HCT116 (cell line): ENCODE measurements around the gene FLNB. TPM values are rescaled to one million over a fixed set of nuclear protein-coding genes. Genes with fewer than 3 reads are reported as not detected.

Experiments
- ATAC-seq: fragments of 200-7000 bp; cut with Tn5 transposase; 2 replicates; pipeline ENCODE4 v1.9.1; 2020; ENCODE audit warnings: mild to moderate bottlenecking, moderate library complexity
- BruUV-seq: library from RNA; stranded (reverse); fragments of 400-500 nt; replicated peaks from 2 replicates; lab custom pipeline; 2021; lab: Mats Ljungman, UMichigan
- CTCF ChIA-PET: fragments of 300-600 bp; sonication (Branson Sonifier 250); formaldehyde crosslinking; loops from one replicate; lab custom pipeline; 2021; ENCODE audit warnings: antibody characterized with exemption; lab: Charles Lee
- POLR2A ChIA-PET: fragments of 300-600, 350-600 bp; sonication (Branson Sonifier 250); formaldehyde crosslinking; loops from one replicate; lab custom pipeline; 2021; ENCODE audit warnings: antibody characterized with exemption; lab: Charles Lee
- RAD21 ChIA-PET, 2 experiments: fragments of 300-600 bp; sonication (Branson Sonifier 250); formaldehyde crosslinking; loops; one replicate each; lab custom pipeline; 2023; ENCODE audit warnings: low total read pairs in 2 of 2; ENCODE audit not compliant: uncharacterized antibody in 2 of 2, unreplicated experiment in 2 of 2, low non-redundant PET in 1 of 2; lab: Charles Lee
- DNase-seq: peaks from one replicate; pipeline ENCODE4 v3.0.0-alpha.2; 2010; ENCODE audit warnings: low read depth, low spot score
- H2AFZ ChIP-seq: fragments of 200-600 bp; shearing (Covaris generic), sonication (generic); 2 replicates; pipeline ENCODE4 v1.6.1; 2017; ENCODE audit warnings: low read depth, mixed run types, mixed read lengths, antibody characterized with exemption, low read length; ENCODE audit not compliant: poor library complexity, severe bottlenecking
- H3K27ac ChIP-seq: 2 replicates; pipeline ENCODE4 v1.5.1; 2012; ENCODE audit warnings: low read depth, low read length
- H3K27me3 ChIP-seq: fragments of 200-600 bp; sonication (generic); 2 replicates; pipeline ENCODE4 v1.6.1; 2016; ENCODE audit warnings: mixed run types, low read length, mixed read lengths; ENCODE audit not compliant: insufficient read depth
- H3K36me3 ChIP-seq, 2 experiments: fragments of 200-500 bp in 1 of 2; fragments of 200-600 bp in 1 of 2; sonication (Bioruptor generic) in 1 of 2; sonication (generic) in 1 of 2; 2 replicates each; pipeline versions ENCODE4 v1.5.1 to v1.6.1; 2014 to 2016; ENCODE audit warnings: low read length in 2 of 2, inconsistent platforms in 1 of 2, mixed read lengths in 1 of 2, mixed run types in 1 of 2; ENCODE audit not compliant: insufficient read depth in 2 of 2, control insufficient read depth in 1 of 2
- H3K4me1 ChIP-seq, 2 experiments: fragments of 200-600 bp in 1 of 2; sonication (generic) in 1 of 2; 2 replicates each; pipeline versions ENCODE4 v1.5.1 to v1.6.1; 2012 to 2017; ENCODE audit warnings: low read length in 2 of 2, inconsistent platforms in 1 of 2, mild to moderate bottlenecking in 1 of 2, mixed read lengths in 1 of 2, mixed run types in 1 of 2, moderate library complexity in 1 of 2; ENCODE audit not compliant: insufficient read depth in 2 of 2, control insufficient read depth in 1 of 2
- H3K4me2 ChIP-seq: fragments of 200-600 bp; sonication (generic); 2 replicates; pipeline ENCODE4 v1.6.1; 2017; ENCODE audit warnings: mixed run types, low read length, mixed read lengths
- H3K4me3 ChIP-seq, 2 experiments: fragments of 200-600 bp in 1 of 2; sonication (generic) in 1 of 2; replicated peaks in 1 of 2; 2 replicates each; pipeline ENCODE4 v1.5.1; 2011 to 2016; ENCODE audit warnings: low read length in 2 of 2, control low read depth in 1 of 2, low read depth in 1 of 2, mild to moderate bottlenecking in 1 of 2, mixed read lengths in 1 of 2, mixed run types in 1 of 2
- H3K79me2 ChIP-seq: fragments of 200-600 bp; sonication (generic); 2 replicates; pipeline ENCODE4 v1.6.1; 2017; ENCODE audit warnings: mild to moderate bottlenecking, mixed run types, low read length, moderate library complexity, mixed read lengths; ENCODE audit not compliant: insufficient read depth
- H3K9ac ChIP-seq: fragments of 200-600 bp; sonication (generic); 2 replicates; pipeline ENCODE4 v1.6.1; 2016; ENCODE audit warnings: low read length, mixed read lengths
- H3K9me2 ChIP-seq: fragments of 200-600 bp; sonication (generic), shearing (Covaris generic); 2 replicates; pipeline ENCODE4 v1.6.1; 2017; ENCODE audit warnings: mixed run types, mild to moderate bottlenecking, moderate library complexity; ENCODE audit not compliant: insufficient read depth
- H3K9me3 ChIP-seq, 2 experiments: fragments of 200-500 bp in 1 of 2; fragments of 200-600 bp in 1 of 2; sonication (Bioruptor generic) in 1 of 2; sonication (generic) in 1 of 2; 2 replicates each; pipeline ENCODE4 v1.6.1; 2014 to 2017; ENCODE audit warnings: low read length in 2 of 2, mixed read lengths in 2 of 2, inconsistent platforms in 1 of 2, low read depth in 1 of 2, mild to moderate bottlenecking in 1 of 2, mixed run types in 1 of 2, moderate library complexity in 1 of 2; ENCODE audit not compliant: control insufficient read depth in 1 of 2, insufficient read depth in 1 of 2
- H4K20me1 ChIP-seq: fragments of 200-600 bp; sonication (generic), shearing (Covaris generic); 2 replicates; pipeline ENCODE4 v1.6.1; 2017; ENCODE audit warnings: mixed run types, mild to moderate bottlenecking, moderate library complexity; ENCODE audit not compliant: insufficient read depth
- CEBPB ChIP-seq: IDR thresholded peaks from 2 replicates; pipeline ENCODE4 v1.6.1; 2012; ENCODE audit warnings: low read depth
- EZH2 ChIP-seq: fragments of 200-600 bp; sonication (generic); IDR thresholded peaks from 2 replicates; pipeline ENCODE4 v1.6.1; 2017; ENCODE audit warnings: antibody characterized with exemption, mixed run types
- EZH2phosphoT487 ChIP-seq: fragments of 200-600 bp; IDR thresholded peaks from 2 replicates; pipeline ENCODE4 v1.6.1; 2018; ENCODE audit warnings: antibody characterized with exemption, borderline replicate concordance
- MAX ChIP-seq: IDR thresholded peaks from 2 replicates; pipeline ENCODE4 v1.6.1; 2012
- POLR2AphosphoS5 ChIP-seq: IDR thresholded peaks from 2 replicates; pipeline ENCODE4 v1.6.1; 2011; ENCODE audit warnings: mild to moderate bottlenecking, low read depth, low read length, moderate library complexity
- REST ChIP-seq: IDR thresholded peaks from 2 replicates; pipeline ENCODE4 v1.6.1; 2012; ENCODE audit warnings: low read depth
- SIN3A ChIP-seq: IDR thresholded peaks from 2 replicates; pipeline ENCODE4 v1.6.1; 2012; ENCODE audit warnings: low read depth
- SRF ChIP-seq: IDR thresholded peaks from 2 replicates; pipeline ENCODE4 v1.6.1; 2012; ENCODE audit warnings: low read depth
- TCF7L2 ChIP-seq: IDR thresholded peaks from 2 replicates; pipeline ENCODE4 v1.7.0; 2011; ENCODE audit warnings: borderline replicate concordance, inconsistent platforms; ENCODE audit not compliant: insufficient read depth, insufficient read length; ENCODE audit errors: extremely low read depth
- YY1 ChIP-seq: IDR thresholded peaks from 2 replicates; pipeline ENCODE4 v1.6.1; 2011; ENCODE audit warnings: low read length, low read depth, moderate library complexity, mild to moderate bottlenecking; ENCODE audit not compliant: insufficient replicate concordance; ENCODE audit errors: extremely low read depth
- ZFX ChIP-seq: fragments of 450-650 bp; IDR thresholded peaks from 2 replicates; pipeline ENCODE4 v1.6.1; 2017
- intact Hi-C: fragments of 100-400 bp; cut with micrococcal nuclease; formaldehyde crosslinking; loops from 2 replicates; pipeline ENCODE4 v1.10.0; 2022
- total RNA-seq: library from RNA; stranded (reverse); gene quantifications from one replicate; pipeline ENCODE4 v1.2.1, GENCODE V29; 2021; ENCODE audit not compliant: unreplicated experiment
- TF ChIP-seq, protein P1 (sequence below): IDR thresholded peaks from 2 replicates; pipeline ENCODE4 v1.6.1; 2012
- TF ChIP-seq, protein P2 (sequence below): IDR thresholded peaks from 2 replicates; pipeline ENCODE4 v1.6.1; 2011; ENCODE audit warnings: mild to moderate bottlenecking, low read length, moderate library complexity; ENCODE audit not compliant: insufficient replicate concordance; ENCODE audit errors: extremely low read depth

Gene FLNB
- total RNA-seq, 1 experiment from 2014 or later = 116 TPM

DNA sequence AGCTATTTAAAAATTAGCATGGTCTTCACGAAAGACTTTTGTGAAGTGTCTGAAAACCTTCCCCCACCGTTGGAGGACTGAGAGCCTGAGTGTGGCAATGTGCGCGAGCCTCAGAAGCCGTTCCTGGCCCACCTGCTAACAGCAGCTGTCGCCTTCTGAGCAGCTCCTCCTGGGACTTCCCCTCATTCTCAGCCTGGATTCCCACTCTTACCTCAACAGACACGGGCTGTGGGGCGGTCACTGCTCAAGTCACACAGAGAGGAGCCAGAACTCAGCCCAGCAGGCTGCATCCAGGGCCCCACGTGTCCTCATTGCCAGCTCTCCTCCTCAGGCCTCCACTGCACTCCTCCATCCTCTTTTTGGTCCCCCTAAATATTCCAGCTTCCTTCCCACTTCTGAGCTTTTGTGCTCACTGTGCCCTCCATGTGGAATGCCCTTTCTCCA lies 194.7 kb downstream of the FLNB start:
- Histone ChIP-seq H3K9ac (no peak overlapping the region), H3K4me2 (no peak overlapping the region), H3K4me3 (no peak overlapping the region), H3K27ac (no peak overlapping the region), H4K20me1 (no peaks in the 10 kb centered on the region), H2AFZ (no peak overlapping the region), H3K4me1 (peaks cover 0 to 13% of the 10 kb centered on the region in 2 experiments; a peak in 2 of 4 replicates), H3K79me2 (no peaks in the 10 kb centered on the region), H3K9me2 (no peaks in the 10 kb centered on the region), H3K9me3 (no peaks in the 10 kb centered on the region), H3K27me3 (no peaks in the 10 kb centered on the region), H3K36me3 (no peaks in the 10 kb centered on the region)
- BruUV-seq = no TSS peak
- intact Hi-C loops = no loop called here
- no peak for ATAC-seq
- ChIA-PET POLR2A (no interaction called here), CTCF (interaction anchor here (1.2 to 1.6 kb wide), 2 partner anchors 14 to 15 kb away, joined by 5 to 9 read pairs; no protein-coding TSS in a partner anchor), RAD21 (no interaction called here)
- no peak for TF ChIP-seq ZFX
- no peak for DNase-seq

DNA sequence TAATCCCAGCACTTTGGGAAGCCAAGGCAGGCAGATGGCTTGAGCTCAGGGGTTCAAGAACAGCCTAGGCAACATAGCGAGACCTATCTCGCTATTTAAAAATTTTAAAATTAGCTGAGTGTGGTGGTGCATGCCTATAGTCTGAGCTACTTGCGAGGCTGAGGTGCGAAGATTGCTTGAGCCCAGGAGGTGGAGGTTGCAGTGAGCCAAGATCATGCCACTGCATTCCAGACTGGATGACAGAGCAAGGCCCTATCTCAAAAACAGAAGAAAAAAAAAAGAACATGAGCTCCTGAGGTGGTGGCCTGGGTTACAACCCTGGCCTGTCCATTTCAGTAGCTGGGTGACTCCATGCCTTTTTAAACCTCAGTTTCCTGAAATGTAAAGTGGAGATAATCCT lies 195.3 kb downstream of the FLNB start:
- intact Hi-C loops = no loop called here
- no peak overlapping the region for H3K4me2 ChIP-seq
- ChIA-PET CTCF (interaction anchor here (0.9 to 1.6 kb wide), 3 partner anchors 9 to 15 kb away, joined by 3 to 9 read pairs (median 5); no protein-coding TSS in a partner anchor), RAD21 (no interaction called here), POLR2A (no interaction called here)
- no TSS peak for BruUV-seq
- ATAC-seq = no peak
- no peaks in the 10 kb centered on the region for H3K36me3 ChIP-seq
- H4K20me1 ChIP-seq = no peaks in the 10 kb centered on the region
- H3K9ac ChIP-seq = no peak overlapping the region
- H3K4me3 ChIP-seq = no peak overlapping the region
- H3K9me3 ChIP-seq = no peaks in the 10 kb centered on the region
- H3K27ac ChIP-seq = no peak overlapping the region
- peaks cover 0 to 13% of the 10 kb centered on the region in 2 experiments; a peak in 2 of 4 replicates for H3K4me1 ChIP-seq
- no peaks in the 10 kb centered on the region for H3K9me2 ChIP-seq
- H3K79me2 ChIP-seq = no peaks in the 10 kb centered on the region
- no peak overlapping the region for H2AFZ ChIP-seq
- no peaks in the 10 kb centered on the region for H3K27me3 ChIP-seq
- DNase-seq = no peak
- no peak for TF ChIP-seq SRF
- no peak for TF ChIP-seq MAX
- TF ChIP-seq, protein P1, sequence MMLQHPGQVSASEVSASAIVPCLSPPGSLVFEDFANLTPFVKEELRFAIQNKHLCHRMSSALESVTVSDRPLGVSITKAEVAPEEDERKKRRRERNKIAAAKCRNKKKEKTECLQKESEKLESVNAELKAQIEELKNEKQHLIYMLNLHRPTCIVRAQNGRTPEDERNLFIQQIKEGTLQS = no peak
- no peak for TF ChIP-seq CEBPB
- TF ChIP-seq ZFX = no peak
- TF ChIP-seq EZH2phosphoT487 = no peak
- no peak for TF ChIP-seq REST
- TF ChIP-seq, protein P2, sequence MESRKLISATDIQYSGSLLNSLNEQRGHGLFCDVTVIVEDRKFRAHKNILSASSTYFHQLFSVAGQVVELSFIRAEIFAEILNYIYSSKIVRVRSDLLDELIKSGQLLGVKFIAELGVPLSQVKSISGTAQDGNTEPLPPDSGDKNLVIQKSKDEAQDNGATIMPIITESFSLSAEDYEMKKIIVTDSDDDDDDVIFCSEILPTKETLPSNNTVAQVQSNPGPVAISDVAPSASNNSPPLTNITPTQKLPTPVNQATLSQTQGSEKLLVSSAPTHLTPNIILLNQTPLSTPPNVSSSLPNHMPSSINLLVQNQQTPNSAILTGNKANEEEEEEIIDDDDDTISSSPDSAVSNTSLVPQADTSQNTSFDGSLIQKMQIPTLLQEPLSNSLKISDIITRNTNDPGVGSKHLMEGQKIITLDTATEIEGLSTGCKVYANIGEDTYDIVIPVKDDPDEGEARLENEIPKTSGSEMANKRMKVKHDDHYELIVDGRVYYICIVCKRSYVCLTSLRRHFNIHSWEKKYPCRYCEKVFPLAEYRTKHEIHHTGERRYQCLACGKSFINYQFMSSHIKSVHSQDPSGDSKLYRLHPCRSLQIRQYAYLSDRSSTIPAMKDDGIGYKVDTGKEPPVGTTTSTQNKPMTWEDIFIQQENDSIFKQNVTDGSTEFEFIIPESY = no peak
- TF ChIP-seq TCF7L2 = no peak
- TF ChIP-seq YY1 = no peak
- no peak for TF ChIP-seq POLR2AphosphoS5
- no peak for TF ChIP-seq EZH2
- no peak for TF ChIP-seq SIN3A
